Astrocyte (in vitro differentiated cells and primary cell): Measurements from ENCODE around the gene SRPK3. TPM values are rescaled to one million over a fixed set of nuclear protein-coding genes. Genes with fewer than 3 reads are reported as not detected.

ENCODE experiments used
- DNase-seq: peaks from one replicate; pipeline ENCODE4 v3.0.0-alpha.2; 2010; ENCODE audit warnings: low read depth
- FAIRE-seq: peaks from 2 replicates; lab custom pipeline; 2011; peaks lifted over from hg19 to GRCh38; lab: Jason Lieb, UNC
- H2AFZ ChIP-seq: 2 replicates; pipeline ENCODE4 v1.6.0; 2012; ENCODE audit warnings: low read depth, low read length, inconsistent platforms
- H3K27ac ChIP-seq: 2 replicates; pipeline ENCODE4 v1.5.1; 2011; ENCODE audit warnings: low read depth, low read length, inconsistent platforms
- H3K27me3 ChIP-seq: 2 replicates; pipeline ENCODE4 v1.6.0; 2011; ENCODE audit warnings: low read length, inconsistent platforms; ENCODE audit not compliant: insufficient read depth
- H3K36me3 ChIP-seq: 2 replicates; pipeline ENCODE4 v1.5.1; 2011; ENCODE audit warnings: low read length, inconsistent platforms; ENCODE audit not compliant: insufficient read depth
- H3K4me1 ChIP-seq: 2 replicates; pipeline ENCODE4 v1.5.1; 2011; ENCODE audit warnings: low read length, inconsistent platforms; ENCODE audit not compliant: insufficient read depth
- H3K4me2 ChIP-seq: 2 replicates; pipeline ENCODE4 v1.6.0; 2012; ENCODE audit warnings: low read length, inconsistent platforms
- H3K4me3 ChIP-seq: 2 replicates; pipeline ENCODE4 v1.5.1; 2011; ENCODE audit warnings: low read depth, mild to moderate bottlenecking, low read length, inconsistent platforms; ENCODE audit not compliant: insufficient read depth
- H3K79me2 ChIP-seq: 2 replicates; pipeline ENCODE4 v1.6.0; 2012; ENCODE audit warnings: mild to moderate bottlenecking, low read length, inconsistent platforms; ENCODE audit not compliant: insufficient read depth
- H3K9ac ChIP-seq: 2 replicates; pipeline ENCODE4 v1.6.0; 2012; ENCODE audit warnings: mild to moderate bottlenecking, low read length, inconsistent platforms
- H3K9me3 ChIP-seq: 2 replicates; pipeline ENCODE4 v1.5.1; 2012; ENCODE audit warnings: low read depth, mild to moderate bottlenecking, low read length, inconsistent platforms; ENCODE audit not compliant: insufficient read depth
- H4K20me1 ChIP-seq: 2 replicates; pipeline ENCODE4 v1.6.0; 2012; ENCODE audit warnings: low read length, inconsistent platforms; ENCODE audit not compliant: insufficient read depth
- H3K27ac Mint-ChIP-seq: one replicate; pipeline ENCODE4 v1.8.0; 2021; ENCODE audit warnings: mild to moderate bottlenecking, mixed read lengths; ENCODE audit not compliant: unreplicated experiment
- H3K27me3 Mint-ChIP-seq: one replicate; pipeline ENCODE4 v1.8.0; 2021; ENCODE audit warnings: low read depth, mixed read lengths; ENCODE audit not compliant: unreplicated experiment
- H3K36me3 Mint-ChIP-seq: one replicate; pipeline ENCODE4 v1.8.0; 2021; ENCODE audit warnings: low read depth, mixed read lengths; ENCODE audit not compliant: unreplicated experiment
- H3K4me1 Mint-ChIP-seq: one replicate; pipeline ENCODE4 v1.8.0; 2021; ENCODE audit warnings: low read depth, mixed read lengths; ENCODE audit not compliant: unreplicated experiment
- H3K4me3 Mint-ChIP-seq: one replicate; pipeline ENCODE4 v1.8.0; 2021; ENCODE audit warnings: mild to moderate bottlenecking, moderate library complexity, mixed read lengths; ENCODE audit not compliant: unreplicated experiment
- H3K9me3 Mint-ChIP-seq: one replicate; pipeline ENCODE4 v1.8.0; 2021; ENCODE audit warnings: mild to moderate bottlenecking, mixed read lengths; ENCODE audit not compliant: unreplicated experiment
- EZH2 ChIP-seq: IDR thresholded peaks from 2 replicates; pipeline ENCODE4 v1.6.1; 2012; ENCODE audit warnings: mild to moderate bottlenecking, low read length, inconsistent platforms; ENCODE audit not compliant: insufficient read depth
- total RNA-seq: library from RNA; stranded (reverse); gene quantifications from 2 replicates; pipeline ENCODE4 v1.2.1, GENCODE V29; 2021
- TF ChIP-seq, protein P1 (sequence below): IDR thresholded peaks from 2 replicates; pipeline ENCODE4 v1.5.1; 2011; ENCODE audit warnings: low read depth, mild to moderate bottlenecking, inconsistent platforms, low read length, moderate library complexity; ENCODE audit not compliant: insufficient read depth

Gene SRPK3
- total RNA-seq, 1 donor from 2014 or later, result not detected

DNA sequence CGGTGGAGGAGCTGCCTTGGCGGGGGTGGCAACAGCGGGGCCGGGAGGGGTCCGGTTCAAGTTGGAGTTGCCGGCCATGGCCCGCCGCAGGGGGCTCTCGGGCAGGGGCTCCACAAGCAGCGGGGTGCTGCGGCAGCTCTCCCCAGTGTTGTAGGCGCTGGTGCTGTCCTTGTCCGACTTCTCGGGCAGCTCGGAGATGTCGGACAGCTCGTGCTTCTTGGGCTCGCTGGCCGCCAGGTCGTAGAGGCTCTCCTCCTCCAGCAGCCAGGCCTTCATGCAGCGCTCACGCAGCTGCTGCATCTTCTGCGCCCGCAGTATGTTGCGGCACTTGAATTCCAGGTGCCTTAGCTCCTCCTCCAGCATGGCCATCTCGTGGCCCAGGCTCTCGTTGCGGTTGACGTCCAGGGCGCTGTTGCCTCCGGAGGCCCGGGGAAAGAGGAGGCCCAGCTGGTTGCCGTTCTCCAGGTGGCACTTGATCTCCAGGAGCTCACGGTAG is 23.3 kb downstream of the SRPK3 start:
- no peak overlapping the region for H3K4me3 Mint-ChIP-seq
- no peak for TF ChIP-seq EZH2
- TF ChIP-seq, protein P1, sequence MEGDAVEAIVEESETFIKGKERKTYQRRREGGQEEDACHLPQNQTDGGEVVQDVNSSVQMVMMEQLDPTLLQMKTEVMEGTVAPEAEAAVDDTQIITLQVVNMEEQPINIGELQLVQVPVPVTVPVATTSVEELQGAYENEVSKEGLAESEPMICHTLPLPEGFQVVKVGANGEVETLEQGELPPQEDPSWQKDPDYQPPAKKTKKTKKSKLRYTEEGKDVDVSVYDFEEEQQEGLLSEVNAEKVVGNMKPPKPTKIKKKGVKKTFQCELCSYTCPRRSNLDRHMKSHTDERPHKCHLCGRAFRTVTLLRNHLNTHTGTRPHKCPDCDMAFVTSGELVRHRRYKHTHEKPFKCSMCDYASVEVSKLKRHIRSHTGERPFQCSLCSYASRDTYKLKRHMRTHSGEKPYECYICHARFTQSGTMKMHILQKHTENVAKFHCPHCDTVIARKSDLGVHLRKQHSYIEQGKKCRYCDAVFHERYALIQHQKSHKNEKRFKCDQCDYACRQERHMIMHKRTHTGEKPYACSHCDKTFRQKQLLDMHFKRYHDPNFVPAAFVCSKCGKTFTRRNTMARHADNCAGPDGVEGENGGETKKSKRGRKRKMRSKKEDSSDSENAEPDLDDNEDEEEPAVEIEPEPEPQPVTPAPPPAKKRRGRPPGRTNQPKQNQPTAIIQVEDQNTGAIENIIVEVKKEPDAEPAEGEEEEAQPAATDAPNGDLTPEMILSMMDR, result no peak

DNA sequence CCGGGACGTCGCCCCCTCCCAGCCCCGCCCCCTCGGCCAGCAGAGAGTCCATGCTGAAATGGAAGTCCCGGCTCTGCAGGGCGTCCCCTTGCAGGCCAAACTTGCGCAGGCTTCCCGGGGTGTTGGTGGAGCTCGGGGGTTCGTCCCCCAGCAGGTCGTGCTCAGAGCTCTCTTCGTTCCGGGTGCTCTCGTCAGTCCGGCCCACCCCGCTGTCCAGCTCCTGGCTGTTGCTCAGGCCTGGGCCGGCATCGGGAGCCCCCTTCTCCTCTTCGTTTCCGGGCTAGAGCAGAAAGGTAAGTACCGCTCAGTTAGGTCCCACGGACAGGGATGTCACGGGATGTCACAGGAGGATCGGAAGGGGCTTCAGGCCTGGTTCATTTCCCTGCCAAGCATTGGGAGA is 23.8 kb downstream of the SRPK3 start:
- no peaks in the 10 kb centered on the region for H3K9me3 ChIP-seq
- DNase-seq, result no peak
- H4K20me1 ChIP-seq, result no peaks in the 10 kb centered on the region
- no peak overlapping the region for H3K4me2 ChIP-seq
- no peak overlapping the region for H3K4me3 Mint-ChIP-seq
- no peaks in the 10 kb centered on the region for H3K36me3 ChIP-seq
- H3K27me3 Mint-ChIP-seq, result peaks cover 2% of the 10 kb centered on the region
- no peaks in the 10 kb centered on the region for H3K9me3 Mint-ChIP-seq
- H2AFZ ChIP-seq, result no peak overlapping the region
- FAIRE-seq, result no peak
- TF ChIP-seq, protein P1, result no peak
- TF ChIP-seq EZH2, result no peak
- H3K27ac ChIP-seq, result no peak overlapping the region
- peaks cover 3% of the 10 kb centered on the region for H3K36me3 Mint-ChIP-seq
- H3K27ac Mint-ChIP-seq, result no peak overlapping the region
- H3K4me1 ChIP-seq, result no peaks in the 10 kb centered on the region
- no peaks in the 10 kb centered on the region for H3K27me3 ChIP-seq
- H3K4me3 ChIP-seq, result no peak overlapping the region
- no peaks in the 10 kb centered on the region for H3K4me1 Mint-ChIP-seq
- no peaks in the 10 kb centered on the region for H3K79me2 ChIP-seq
- H3K9ac ChIP-seq, result no peak overlapping the region

More for the DNA sequence above, 23.3 kb downstream of the SRPK3 start:
- no peaks in the 10 kb centered on the region for H3K9me3 Mint-ChIP-seq
- Histone ChIP-seq H2AFZ (no peak overlapping the region), H3K36me3 (peaks cover 2% of the 10 kb centered on the region), H3K4me1 (no peaks in the 10 kb centered on the region), H3K27me3 (no peaks in the 10 kb centered on the region), H3K4me3 (no peak overlapping the region), H3K79me2 (no peaks in the 10 kb centered on the region), H3K27ac (no peak overlapping the region), H3K9me3 (no peaks in the 10 kb centered on the region), H4K20me1 (no peaks in the 10 kb centered on the region), H3K4me2 (no peak overlapping the region), H3K9ac (no peak overlapping the region)
- DNase-seq, result no peak
- peaks cover 3% of the 10 kb centered on the region for H3K36me3 Mint-ChIP-seq
- peaks cover 2% of the 10 kb centered on the region for H3K27me3 Mint-ChIP-seq
- H3K4me1 Mint-ChIP-seq, result no peaks in the 10 kb centered on the region
- no peak overlapping the region for H3K27ac Mint-ChIP-seq
- no peak for FAIRE-seq

DNA sequence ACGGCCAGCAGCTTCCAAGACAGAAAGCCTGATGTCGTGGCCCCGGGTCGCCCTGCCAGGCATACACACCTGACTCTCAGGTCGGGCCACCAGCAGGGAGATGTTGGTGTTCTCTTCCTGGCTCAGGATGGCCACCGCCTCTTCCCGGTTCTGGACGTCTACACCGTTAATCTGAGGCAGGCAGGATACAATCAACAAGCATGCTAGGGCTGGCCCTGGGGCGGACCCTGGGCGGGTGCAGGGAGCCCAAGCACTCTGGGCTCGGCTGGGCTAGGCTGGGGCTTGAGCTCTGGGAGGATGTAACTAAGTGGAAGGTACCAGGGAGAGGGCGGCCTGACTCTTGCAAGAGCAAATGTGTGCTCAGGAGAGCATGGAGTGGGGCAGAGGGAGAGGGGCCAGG is 24.6 kb downstream of the SRPK3 start:
- Histone ChIP-seq H3K4me3 (no peak overlapping the region), H4K20me1 (no peaks in the 10 kb centered on the region), H3K4me1 (no peaks in the 10 kb centered on the region), H2AFZ (no peak overlapping the region), H3K9ac (no peak overlapping the region), H3K9me3 (no peaks in the 10 kb centered on the region), H3K27ac (no peak overlapping the region), H3K79me2 (no peaks in the 10 kb centered on the region), H3K36me3 (no peaks in the 10 kb centered on the region), H3K27me3 (no peaks in the 10 kb centered on the region), H3K4me2 (no peak overlapping the region)
- Mint-ChIP-seq H3K4me3 (no peak overlapping the region), H3K27me3 (peaks cover 2% of the 10 kb centered on the region), H3K9me3 (no peaks in the 10 kb centered on the region), H3K4me1 (no peaks in the 10 kb centered on the region), H3K36me3 (peaks cover 3% of the 10 kb centered on the region), H3K27ac (no peak overlapping the region)
- FAIRE-seq (no peak), DNase-seq (no peak)
- TF ChIP-seq, protein P1, result no peak
- TF ChIP-seq EZH2, result no peak
